Mammary epithelial cell (primary cell): ENCODE measurements around the gene VTA1.

Experiments used
- CTCF ChIP-seq, 2 donors: IDR thresholded peaks in 1 of 2; conservative IDR thresholded peaks in 1 of 2; 2 replicates each; pipeline ENCODE4 v1.5.1; 2011 to 2012; ENCODE audit warnings: inconsistent platforms in 2 of 2, low read length in 2 of 2, mild to moderate bottlenecking in 2 of 2, control low read depth in 1 of 2, low read depth in 1 of 2; ENCODE audit not compliant: insufficient read depth in 1 of 2; ENCODE audit errors: extremely low read depth in 1 of 2
- EZH2 ChIP-seq: IDR thresholded peaks from 2 replicates; pipeline ENCODE4 v1.6.1; 2012; ENCODE audit warnings: low read length, inconsistent platforms, borderline replicate concordance

GRCh38 chr6:142112451-142113061, 34.5 kb upstream of the VTA1 start:
- peak; percentile 81 to 82 for TF ChIP-seq CTCF (conservative IDR thresholded peaks at IDR 0.05 in 1 of 2, IDR thresholded peaks at IDR 0.05 in 1 of 2; ENCODE audit: extremely low read depth in 1 of 2, insufficient read depth in 1 of 2, low read depth in 1 of 2, low read length in 2 of 2)
- TF ChIP-seq EZH2, result no peak
